KMS-11 (cell line): ENCODE measurements around the gene SLC22A2.

Experiments
- H2AFZ ChIP-seq: fragments of 200-600 bp; sonication (generic); 2 replicates; pipeline ENCODE4 v1.6.1; 2016; ENCODE audit warnings: antibody characterized with exemption, mixed run types, low read depth
- H3K27ac ChIP-seq: fragments of 200-600 bp; sonication (generic); 2 replicates; pipeline ENCODE4 v1.6.1; 2016; ENCODE audit warnings: mild to moderate bottlenecking, mixed run types
- H3K27me3 ChIP-seq: fragments of 200-600 bp; sonication (generic); 2 replicates; pipeline ENCODE4 v1.6.1; 2017; ENCODE audit warnings: mild to moderate bottlenecking, low read depth, mixed run types, moderate library complexity; ENCODE audit not compliant: insufficient read depth
- H3K36me3 ChIP-seq: fragments of 200-600 bp; sonication (generic); 2 replicates; pipeline ENCODE4 v1.6.1; 2017; ENCODE audit warnings: mild to moderate bottlenecking, mixed run types; ENCODE audit not compliant: insufficient read depth
- H3K4me1 ChIP-seq: fragments of 200-600 bp; sonication (generic); 2 replicates; pipeline ENCODE4 v1.6.1; 2016; ENCODE audit warnings: mild to moderate bottlenecking, low read depth, mixed run types; ENCODE audit not compliant: poor library complexity, severe bottlenecking
- H3K4me2 ChIP-seq: fragments of 200-600 bp; sonication (generic); 2 replicates; pipeline ENCODE4 v1.7.0; 2016; ENCODE audit warnings: mild to moderate bottlenecking, mixed run types
- H3K4me3 ChIP-seq: fragments of 200-600 bp; sonication (generic); IDR thresholded peaks from 2 replicates; pipeline ENCODE4 v1.6.1; 2017; ENCODE audit warnings: low read depth, low read length, mixed read lengths; ENCODE audit not compliant: insufficient read depth
- H3K79me2 ChIP-seq: fragments of 200-600 bp; sonication (generic); 2 replicates; pipeline ENCODE4 v1.6.1; 2016; ENCODE audit warnings: low read depth, mixed run types; ENCODE audit not compliant: insufficient read depth
- H3K9ac ChIP-seq: fragments of 200-600 bp; sonication (generic); 2 replicates; pipeline ENCODE4 v1.6.1; 2016; ENCODE audit warnings: mild to moderate bottlenecking, mixed run types
- H4K20me1 ChIP-seq: fragments of 200-600 bp; sonication (generic); 2 replicates; pipeline ENCODE4 v1.6.1; 2016; ENCODE audit warnings: mild to moderate bottlenecking, mixed run types; ENCODE audit not compliant: insufficient read depth
- CTCF ChIP-seq: fragments of 200-600 bp; sonication (generic); conservative IDR thresholded peaks from 2 replicates; pipeline ENCODE4 v1.6.1; 2017; ENCODE audit warnings: low read depth, mild to moderate bottlenecking, antibody characterized with exemption, low read length, moderate library complexity, mixed read lengths

Gene SLC22A2

DNA sequence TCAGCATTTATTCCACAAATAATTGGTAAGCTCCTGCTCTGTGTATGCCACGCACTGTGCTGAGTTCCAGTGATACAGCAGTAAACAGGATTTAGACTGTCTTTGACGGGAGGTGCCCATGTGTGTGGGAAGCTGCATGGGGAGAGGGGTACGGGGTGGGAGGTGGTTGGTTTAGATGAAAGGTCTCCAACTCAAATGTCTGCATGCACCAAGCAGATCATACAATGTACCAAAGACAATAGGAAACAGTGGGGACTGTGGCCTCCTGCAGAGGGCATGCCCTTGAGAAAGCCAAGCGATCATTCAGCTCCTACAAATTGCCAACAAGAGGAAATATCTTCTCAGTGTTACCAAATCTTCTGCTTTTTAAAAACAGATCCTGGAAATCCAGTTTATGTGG lies 36.1 kb downstream of the SLC22A2 start:
- Histone ChIP-seq H3K4me2 (no peak overlapping the region), H4K20me1 (no peaks in the 10 kb centered on the region), H3K4me1 (no peaks in the 10 kb centered on the region), H2AFZ (no peak overlapping the region), H3K4me3 (no peak overlapping the region), H3K27ac (no peak overlapping the region), H3K9ac (no peak overlapping the region), H3K36me3 (no peaks in the 10 kb centered on the region), H3K79me2 (no peaks in the 10 kb centered on the region), H3K27me3 (no peaks in the 10 kb centered on the region)
- TF ChIP-seq CTCF: no peak

DNA sequence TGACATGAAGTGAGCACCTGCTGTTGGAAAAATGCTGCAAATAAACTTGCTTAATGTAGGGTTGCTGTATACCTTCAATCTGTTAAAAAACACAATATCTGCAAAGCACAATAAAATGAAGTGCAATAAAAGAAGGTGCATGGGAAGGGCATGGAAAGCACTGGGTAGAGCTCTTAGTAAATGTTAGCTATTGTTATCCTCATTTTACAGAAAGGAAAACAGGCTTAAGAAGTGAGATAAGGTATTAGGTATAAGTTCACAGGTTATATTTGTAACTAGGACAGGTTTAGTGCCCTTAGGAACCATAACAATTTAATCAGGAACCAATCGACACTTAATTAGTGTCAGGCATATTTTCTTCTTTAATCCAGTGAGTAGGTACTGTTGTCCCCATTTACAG lies 36.7 kb downstream of the SLC22A2 start:
- H3K36me3 ChIP-seq: no peaks in the 10 kb centered on the region
- H3K4me3 ChIP-seq: no peak overlapping the region
- no peak overlapping the region for H3K27ac ChIP-seq
- H3K4me1 ChIP-seq: no peaks in the 10 kb centered on the region
- H4K20me1 ChIP-seq: no peaks in the 10 kb centered on the region
- H2AFZ ChIP-seq: no peak overlapping the region
- no peak overlapping the region for H3K4me2 ChIP-seq
- no peaks in the 10 kb centered on the region for H3K79me2 ChIP-seq
- TF ChIP-seq CTCF: no peak
- no peaks in the 10 kb centered on the region for H3K27me3 ChIP-seq
- H3K9ac ChIP-seq: no peak overlapping the region

DNA sequence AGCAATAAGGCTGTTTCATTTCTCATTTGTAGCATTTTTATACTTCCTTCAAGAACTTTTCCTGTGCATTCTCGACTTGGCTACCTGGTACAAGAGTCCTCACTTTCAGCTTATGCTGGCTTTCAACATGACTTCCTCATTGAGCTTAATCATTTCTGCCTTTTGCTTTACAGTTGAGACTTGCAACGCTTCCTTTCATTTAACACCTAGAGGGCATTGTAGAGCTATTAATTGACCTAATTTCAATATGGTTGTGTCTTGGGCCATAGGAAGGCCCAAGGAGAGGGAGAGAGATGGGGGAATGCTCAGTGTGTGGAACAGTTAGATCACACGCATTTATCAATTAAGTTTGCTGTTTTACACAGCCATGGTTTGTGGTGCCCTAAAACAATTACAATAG lies 37.2 kb downstream of the SLC22A2 start:
- Histone ChIP-seq H3K4me1 (no peaks in the 10 kb centered on the region), H3K4me3 (no peak overlapping the region), H3K9ac (no peak overlapping the region), H3K79me2 (no peaks in the 10 kb centered on the region), H3K4me2 (no peak overlapping the region), H3K36me3 (no peaks in the 10 kb centered on the region), H4K20me1 (no peaks in the 10 kb centered on the region), H3K27ac (no peak overlapping the region), H2AFZ (no peak overlapping the region), H3K27me3 (no peaks in the 10 kb centered on the region)
- TF ChIP-seq CTCF: no peak

GRCh38 chr6:160218810-160219209 lies 39.8 kb downstream of the SLC22A2 start:
- Histone ChIP-seq H3K27me3 (no peaks in the 10 kb centered on the region), H4K20me1 (no peaks in the 10 kb centered on the region), H3K36me3 (no peaks in the 10 kb centered on the region), H3K4me1 (no peaks in the 10 kb centered on the region), H2AFZ (no peak overlapping the region), H3K79me2 (no peaks in the 10 kb centered on the region), H3K4me2 (no peak overlapping the region), H3K27ac (no peak overlapping the region), H3K4me3 (no peak overlapping the region), H3K9ac (no peak overlapping the region)
- TF ChIP-seq CTCF: no peak

DNA sequence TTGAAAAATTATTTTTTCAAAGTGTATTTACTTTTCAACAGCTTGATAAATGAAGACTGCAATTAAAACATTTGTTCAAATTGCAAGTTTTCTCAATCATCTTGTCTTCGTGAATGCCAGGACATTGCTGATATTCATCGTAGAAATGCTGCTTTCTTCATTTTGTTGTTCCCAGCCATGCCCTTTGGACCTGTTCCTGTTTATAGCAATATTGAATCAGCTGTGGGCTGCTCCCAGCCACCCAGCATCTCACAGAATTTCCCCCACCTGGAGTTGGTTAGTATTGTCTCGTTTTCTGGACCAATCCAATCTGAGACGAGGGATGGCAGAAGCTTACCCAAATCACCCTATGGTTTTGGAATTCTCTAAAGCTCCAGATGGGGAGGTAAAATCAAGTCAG lies 40.8 kb downstream of the SLC22A2 start:
- no peak overlapping the region for H3K4me3 ChIP-seq

More for the DNA sequence above, 40.8 kb downstream of the SLC22A2 start:
- Histone ChIP-seq H3K4me1 (no peaks in the 10 kb centered on the region), H3K27ac (no peak overlapping the region), H3K79me2 (no peaks in the 10 kb centered on the region), H4K20me1 (no peaks in the 10 kb centered on the region), H3K27me3 (no peaks in the 10 kb centered on the region), H2AFZ (no peak overlapping the region), H3K36me3 (no peaks in the 10 kb centered on the region), H3K9ac (no peak overlapping the region), H3K4me2 (no peak overlapping the region)
- no peak for TF ChIP-seq CTCF
